KOPT-K1 (cell line): Measurements from ENCODE around the gene ZNF513.
"Not testable (repeated sequence)": the region's sequence is repeated elsewhere in the genome, so short reads cannot be mapped to it uniquely, and the experiment has no call there.

Experiments used
- H3K27ac ChIP-seq: fragments of 200-600 bp; sonication (generic); 2 replicates; pipeline ENCODE4 v1.5.1; 2016; ENCODE audit warnings: antibody characterized with exemption, mild to moderate bottlenecking, low read depth, low read length; ENCODE audit not compliant: poor library complexity, severe bottlenecking
- H3K36me3 ChIP-seq: fragments of 200-600 bp; sonication (generic); 2 replicates; pipeline ENCODE4 v1.5.1; 2017; ENCODE audit warnings: antibody characterized with exemption, mild to moderate bottlenecking, low read length, moderate library complexity; ENCODE audit not compliant: insufficient read depth
- H3K9me3 ChIP-seq: fragments of 200-600 bp; sonication (generic); 2 replicates; pipeline ENCODE4 v1.5.1; 2017; ENCODE audit warnings: antibody characterized with exemption, low read length, mild to moderate bottlenecking; ENCODE audit not compliant: insufficient read depth, poor library complexity, severe bottlenecking

Gene ZNF513

DNA sequence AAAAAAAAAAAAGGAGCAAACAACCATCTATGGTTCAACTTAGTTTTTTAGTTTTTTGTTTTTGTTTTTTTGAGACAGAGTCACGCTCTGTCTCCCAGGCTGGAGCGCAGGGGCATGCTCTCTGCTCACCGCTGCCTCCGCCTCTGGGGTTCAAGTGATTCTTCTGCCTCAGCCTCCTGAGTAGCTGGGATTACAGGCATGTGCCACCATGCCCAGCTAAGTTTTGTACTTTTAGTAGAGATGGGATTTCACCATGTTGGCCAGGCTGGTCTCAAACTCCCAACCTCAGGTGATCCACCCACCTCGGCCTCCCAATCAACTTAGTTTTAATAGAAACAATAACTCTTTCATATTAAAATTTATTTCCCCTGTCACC, 27.2 kb downstream of the ZNF513 start:
- H3K9me3 ChIP-seq, H3K27ac ChIP-seq: not testable (repeated sequence)
- peaks cover 22% of the 10 kb centered on the region for H3K36me3 ChIP-seq

DNA sequence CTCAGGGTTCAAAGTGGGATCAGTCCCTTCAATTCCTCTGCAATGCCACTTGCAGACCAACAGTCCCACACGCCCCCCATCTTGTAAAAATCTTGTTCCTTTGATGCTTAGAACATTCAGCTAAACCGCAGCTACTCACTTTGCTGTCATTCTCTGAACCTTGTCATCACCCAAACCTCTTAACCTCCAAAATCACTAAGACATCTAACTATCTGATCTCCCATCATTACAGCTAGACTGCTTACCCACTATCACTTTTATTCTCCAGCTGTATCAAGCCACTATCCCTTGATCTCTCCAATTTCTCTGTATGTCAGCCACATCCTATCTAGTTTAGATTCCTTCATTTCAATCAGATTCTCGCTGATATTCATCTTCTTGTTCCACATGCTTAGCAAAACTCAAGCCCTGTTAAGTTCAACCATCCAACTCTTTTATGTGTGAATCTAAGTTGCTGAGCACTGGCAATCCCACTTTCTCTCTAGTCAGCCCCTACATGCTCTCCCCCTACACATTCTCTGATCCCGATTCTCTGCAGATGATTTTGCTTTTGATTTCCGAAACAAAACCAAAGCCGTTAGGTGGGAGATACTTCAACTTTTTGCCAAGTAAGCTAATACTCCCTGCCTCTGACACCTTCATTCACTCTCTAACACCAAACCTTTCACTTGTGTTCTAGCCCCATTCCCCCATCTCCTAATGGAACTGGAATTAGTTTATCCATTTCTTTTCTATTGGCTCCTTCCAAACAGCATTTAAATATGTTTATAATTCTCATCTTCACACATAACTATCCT, 28.5 kb downstream of the ZNF513 start:
- no peaks in the 10 kb centered on the region for H3K9me3 ChIP-seq
- H3K36me3 ChIP-seq, result peaks cover 36% of the 10 kb centered on the region
- no peak overlapping the region for H3K27ac ChIP-seq

DNA sequence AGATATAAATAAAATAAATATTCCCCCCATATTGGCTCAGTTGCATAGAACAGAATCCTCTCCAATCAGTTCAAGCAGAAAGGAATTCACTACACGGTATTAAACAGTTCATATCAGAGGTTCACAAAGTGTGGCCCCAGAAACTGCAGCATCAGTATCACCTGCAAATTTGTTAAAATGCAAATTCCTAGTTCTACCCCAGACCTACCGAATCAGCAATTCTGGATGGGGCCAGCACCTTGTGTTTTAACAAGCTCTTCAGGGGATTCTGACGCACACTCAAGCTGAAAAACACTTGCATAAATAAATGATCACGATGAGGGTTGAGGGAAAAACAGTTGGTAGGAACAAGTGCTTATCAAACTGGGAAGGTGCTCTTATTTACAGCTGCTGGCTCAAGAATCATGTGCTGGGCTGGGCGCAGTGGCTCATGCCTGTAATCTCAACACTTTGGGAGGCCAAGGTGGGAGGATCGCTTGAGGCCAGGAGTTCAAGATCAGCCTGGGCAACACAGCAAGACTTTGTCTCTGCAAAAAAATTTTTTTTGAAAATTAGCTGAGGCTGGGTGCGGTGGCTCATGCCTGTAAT, 30.3 kb downstream of the ZNF513 start:
- Histone ChIP-seq H3K27ac (no peak overlapping the region), H3K9me3 (no peaks in the 10 kb centered on the region), H3K36me3 (peaks cover 39% of the 10 kb centered on the region)

DNA sequence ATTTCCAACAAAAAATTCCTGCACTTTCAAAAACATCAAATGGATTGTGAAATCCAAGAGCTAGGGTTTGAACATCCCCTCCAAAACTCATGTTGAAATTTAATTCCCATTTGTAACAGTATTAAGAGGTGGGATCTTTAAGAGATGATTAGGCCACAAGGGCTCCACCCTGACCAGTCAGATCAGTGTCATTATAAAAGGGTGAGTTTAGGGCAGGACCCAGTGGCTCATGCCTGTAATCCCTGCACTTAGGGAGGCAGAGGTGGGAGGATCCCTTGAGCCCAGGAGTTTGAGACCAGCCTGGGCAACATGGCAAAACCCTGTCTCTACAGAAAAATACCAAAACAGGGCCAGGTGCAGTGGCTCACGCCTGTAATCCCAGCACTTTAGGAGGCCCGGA, 32.9 kb downstream of the ZNF513 start:
- Histone ChIP-seq H3K27ac (no peak overlapping the region), H3K36me3 (peaks cover 42% of the 10 kb centered on the region)

DNA sequence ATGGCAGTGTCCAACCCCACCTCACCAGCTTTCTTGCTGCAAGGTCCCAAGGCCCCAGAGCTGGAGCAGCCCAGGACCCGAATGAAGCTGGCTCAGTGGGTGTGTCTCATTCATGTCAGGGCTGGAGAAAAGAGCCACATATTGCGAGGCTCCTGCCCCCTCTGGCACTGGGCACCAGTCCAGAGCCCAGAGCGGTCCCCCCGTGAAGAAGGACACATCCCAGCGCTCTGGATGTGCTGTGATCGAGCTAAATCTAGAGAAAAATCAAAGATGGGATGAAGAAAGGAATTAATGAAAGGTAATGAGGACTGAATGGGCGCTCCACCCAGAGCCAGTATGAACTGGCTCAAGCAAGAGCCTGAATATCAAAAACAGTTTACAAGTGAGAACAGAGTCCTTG, 44.4 kb downstream of the ZNF513 start:
- Histone ChIP-seq H3K9me3 (no peaks in the 10 kb centered on the region), H3K36me3 (peaks cover 90% of the 10 kb centered on the region), H3K27ac (no peak overlapping the region)

More for the DNA sequence above, 32.9 kb downstream of the ZNF513 start:
- no peaks in the 10 kb centered on the region for H3K9me3 ChIP-seq

DNA sequence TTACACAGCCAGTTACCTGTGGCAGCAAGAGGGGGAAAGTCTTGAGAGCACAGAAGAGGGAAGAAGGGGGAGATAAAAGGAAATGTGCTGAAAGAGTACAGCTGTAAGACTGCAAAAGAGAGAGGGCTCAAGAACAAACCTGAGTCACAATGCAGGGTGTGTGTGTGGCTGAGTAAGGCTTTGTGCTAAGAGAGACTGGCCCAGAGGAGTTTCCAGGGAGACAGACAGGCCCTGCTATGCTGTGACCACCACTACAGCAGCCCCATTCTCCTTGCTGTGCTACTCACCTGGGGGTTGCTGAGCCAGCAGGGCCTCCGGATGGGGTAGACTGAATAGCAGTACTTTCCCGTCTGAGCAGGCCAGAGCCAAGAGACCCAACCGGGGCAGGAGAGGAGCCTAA, 45.2 kb downstream of the ZNF513 start:
- H3K36me3 ChIP-seq, result peaks cover 90% of the 10 kb centered on the region
- no peak overlapping the region for H3K27ac ChIP-seq

More for the DNA sequence above, 45.2 kb downstream of the ZNF513 start:
- no peaks in the 10 kb centered on the region for H3K9me3 ChIP-seq
